ENCODE measurements around the gene KRT15. TPM values are rescaled to one million over a fixed set of nuclear protein-coding genes. Genes with fewer than 3 reads are reported as not detected.

Gene KRT15
- polyA plus RNA-seq, 1 donor, result 0.79 TPM

GRCh38 chr17:41553176-41553575, 34.5 kb upstream of the KRT15 start:
- Histone ChIP-seq H3K27me3 (ENCODE audit: control insufficient read depth, insufficient read depth, low read length) (peaks cover 17% of the 10 kb centered on the region), H3K36me3 (ENCODE audit: control insufficient read depth, insufficient read depth, low read length) (no peaks in the 10 kb centered on the region), H3K9me3 (ENCODE audit: control insufficient read depth, low read depth, low read length) (no peaks in the 10 kb centered on the region), H3K4me1 (ENCODE audit: control insufficient read depth, insufficient read depth, low read length) (peaks cover 21% of the 10 kb centered on the region), H3K4me3 (ENCODE audit: low read length) (no peak overlapping the region), H3K27ac (ENCODE audit: low read length) (no peak overlapping the region)
- no peak for DNase-seq
- no CpG with 5 or more reads among the region's 4 CpGs for WGBS (ENCODE audit: insufficient coverage, low lambda C conversion rate)

DNA sequence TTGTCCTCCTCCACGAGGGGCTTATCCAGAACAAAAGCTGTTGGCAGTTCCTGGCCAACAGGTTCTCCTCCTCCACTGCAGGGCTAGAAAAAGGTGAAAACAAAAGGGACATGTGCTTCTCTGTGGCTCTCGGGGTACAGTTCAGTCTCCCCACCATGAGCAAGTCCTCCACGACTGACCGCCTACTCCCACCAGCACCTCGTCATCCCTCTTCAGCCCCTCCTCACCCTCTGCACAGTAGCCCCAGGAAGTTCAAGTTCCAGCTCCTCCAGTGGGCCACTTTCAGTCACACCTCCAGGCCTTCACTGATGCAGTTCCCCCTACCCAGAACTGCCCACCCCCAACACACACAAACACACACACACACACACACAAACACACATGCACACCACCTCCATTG, 33.8 kb upstream of the KRT15 start:
- H3K27me3 ChIP-seq (ENCODE audit: control insufficient read depth, insufficient read depth, low read length), result peaks cover 21% of the 10 kb centered on the region
- H3K4me3 ChIP-seq (ENCODE audit: low read length), result no peak overlapping the region
- DNase-seq, result no peak
- peaks cover 21% of the 10 kb centered on the region for H3K4me1 ChIP-seq (ENCODE audit: control insufficient read depth, insufficient read depth, low read length)
- H3K36me3 ChIP-seq (ENCODE audit: control insufficient read depth, insufficient read depth, low read length), result no peaks in the 10 kb centered on the region
- H3K27ac ChIP-seq (ENCODE audit: low read length), result no peak overlapping the region
- no CpG with 5 or more reads among the region's 5 CpGs for WGBS (ENCODE audit: insufficient coverage, low lambda C conversion rate)
- H3K9me3 ChIP-seq (ENCODE audit: control insufficient read depth, low read depth, low read length), result no peaks in the 10 kb centered on the region

GRCh38 chr17:41551365-41551764, 32.7 kb upstream of the KRT15 start:
- DNase-seq, result no peak
- Histone ChIP-seq H3K27me3 (ENCODE audit: control insufficient read depth, insufficient read depth, low read length) (peaks cover 21% of the 10 kb centered on the region), H3K9me3 (ENCODE audit: control insufficient read depth, low read depth, low read length) (peaks cover 5% of the 10 kb centered on the region), H3K36me3 (ENCODE audit: control insufficient read depth, insufficient read depth, low read length) (no peaks in the 10 kb centered on the region), H3K4me3 (ENCODE audit: low read length) (no peak overlapping the region), H3K4me1 (ENCODE audit: control insufficient read depth, insufficient read depth, low read length) (peaks cover 21% of the 10 kb centered on the region), H3K27ac (ENCODE audit: low read length) (no peak overlapping the region)
- no CpG with 5 or more reads among the region's 5 CpGs for WGBS (ENCODE audit: insufficient coverage, low lambda C conversion rate)

DNA sequence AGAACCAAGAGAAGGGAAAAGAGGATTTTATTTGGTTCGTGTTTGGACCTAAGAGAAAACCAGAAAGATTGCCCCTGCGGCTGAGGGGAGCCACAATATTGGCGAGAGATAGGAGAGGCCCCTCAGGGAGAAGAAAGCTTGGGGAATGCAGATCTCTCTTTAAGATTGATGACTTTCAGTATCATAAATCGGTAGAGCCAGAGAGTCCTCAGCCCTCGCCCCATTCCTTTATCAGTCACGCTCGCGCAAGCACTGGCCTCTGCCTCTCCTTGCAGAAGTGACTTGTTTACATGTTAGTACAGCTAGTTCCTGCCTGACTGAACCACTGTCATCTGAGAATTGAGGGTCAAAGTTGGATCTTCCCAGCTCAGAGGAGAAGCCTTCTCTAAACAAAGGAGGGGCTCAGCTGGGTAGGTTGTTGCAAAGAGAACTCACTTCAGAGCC, 30.9 kb upstream of the KRT15 start:
- Histone ChIP-seq H3K27ac (ENCODE audit: low read length) (peak overlapping the region; percentile 68), H3K4me1 (ENCODE audit: control insufficient read depth, insufficient read depth, low read length) (peaks cover 26% of the 10 kb centered on the region), H3K27me3 (ENCODE audit: control insufficient read depth, insufficient read depth, low read length) (peaks cover 20% of the 10 kb centered on the region), H3K4me3 (ENCODE audit: low read length) (no peak overlapping the region), H3K9me3 (ENCODE audit: control insufficient read depth, low read depth, low read length) (peaks cover 5% of the 10 kb centered on the region), H3K36me3 (ENCODE audit: control insufficient read depth, insufficient read depth, low read length) (no peaks in the 10 kb centered on the region)
- no CpG with 5 or more reads among the region's 8 CpGs for WGBS (ENCODE audit: insufficient coverage, low lambda C conversion rate)
- peak; percentile 69 to 78 for DNase-seq

DNA sequence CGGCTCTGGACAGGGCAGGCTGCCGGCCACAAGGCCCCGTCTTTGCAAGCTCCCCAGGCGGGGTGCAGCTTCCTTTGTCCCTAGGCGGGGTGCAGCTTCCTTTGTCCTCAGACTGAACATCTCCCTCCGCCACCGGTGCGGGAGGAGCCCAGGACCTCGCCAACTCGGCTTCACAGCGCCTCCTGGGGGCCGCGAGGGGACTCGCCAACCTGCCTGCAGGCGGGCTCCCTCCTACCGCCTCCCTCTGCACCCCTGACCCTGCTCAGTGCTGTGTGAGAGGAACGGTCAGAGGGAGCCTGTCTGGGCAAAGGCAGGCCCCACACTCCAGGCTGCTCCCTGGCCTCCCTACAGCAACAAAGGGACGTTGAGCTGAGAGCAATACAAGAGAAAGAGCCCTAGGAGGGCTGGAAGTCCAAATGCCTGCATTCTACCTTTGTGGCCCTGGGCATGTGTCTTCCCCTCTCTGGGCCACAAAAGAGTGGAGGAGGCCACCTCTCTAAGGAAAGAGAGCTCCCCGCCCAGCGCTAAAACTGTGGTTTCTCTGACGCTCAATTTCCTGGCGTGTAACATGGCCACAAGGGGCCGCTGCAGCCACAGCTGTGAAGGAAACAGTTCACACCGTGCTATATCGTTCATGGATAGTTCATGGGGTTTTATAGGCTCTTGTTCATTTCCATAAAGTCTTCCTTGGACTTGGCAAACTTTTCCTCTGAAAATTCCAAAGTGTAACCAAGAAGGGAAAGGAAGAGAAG, 30.3 kb upstream of the KRT15 start:
- Histone ChIP-seq H3K36me3 (ENCODE audit: control insufficient read depth, insufficient read depth, low read length) (no peaks in the 10 kb centered on the region), H3K4me1 (ENCODE audit: control insufficient read depth, insufficient read depth, low read length) (peaks cover 32% of the 10 kb centered on the region), H3K27ac (ENCODE audit: low read length) (peak overlapping the region; percentile 68), H3K27me3 (ENCODE audit: control insufficient read depth, insufficient read depth, low read length) (peaks cover 20% of the 10 kb centered on the region), H3K9me3 (ENCODE audit: control insufficient read depth, low read depth, low read length) (peaks cover 5% of the 10 kb centered on the region), H3K4me3 (ENCODE audit: low read length) (peak overlapping the region; percentile 19)
- peak; percentile 71 to 78 for DNase-seq
- no CpG with 5 or more reads among the region's 25 CpGs for WGBS (ENCODE audit: insufficient coverage, low lambda C conversion rate)

DNA sequence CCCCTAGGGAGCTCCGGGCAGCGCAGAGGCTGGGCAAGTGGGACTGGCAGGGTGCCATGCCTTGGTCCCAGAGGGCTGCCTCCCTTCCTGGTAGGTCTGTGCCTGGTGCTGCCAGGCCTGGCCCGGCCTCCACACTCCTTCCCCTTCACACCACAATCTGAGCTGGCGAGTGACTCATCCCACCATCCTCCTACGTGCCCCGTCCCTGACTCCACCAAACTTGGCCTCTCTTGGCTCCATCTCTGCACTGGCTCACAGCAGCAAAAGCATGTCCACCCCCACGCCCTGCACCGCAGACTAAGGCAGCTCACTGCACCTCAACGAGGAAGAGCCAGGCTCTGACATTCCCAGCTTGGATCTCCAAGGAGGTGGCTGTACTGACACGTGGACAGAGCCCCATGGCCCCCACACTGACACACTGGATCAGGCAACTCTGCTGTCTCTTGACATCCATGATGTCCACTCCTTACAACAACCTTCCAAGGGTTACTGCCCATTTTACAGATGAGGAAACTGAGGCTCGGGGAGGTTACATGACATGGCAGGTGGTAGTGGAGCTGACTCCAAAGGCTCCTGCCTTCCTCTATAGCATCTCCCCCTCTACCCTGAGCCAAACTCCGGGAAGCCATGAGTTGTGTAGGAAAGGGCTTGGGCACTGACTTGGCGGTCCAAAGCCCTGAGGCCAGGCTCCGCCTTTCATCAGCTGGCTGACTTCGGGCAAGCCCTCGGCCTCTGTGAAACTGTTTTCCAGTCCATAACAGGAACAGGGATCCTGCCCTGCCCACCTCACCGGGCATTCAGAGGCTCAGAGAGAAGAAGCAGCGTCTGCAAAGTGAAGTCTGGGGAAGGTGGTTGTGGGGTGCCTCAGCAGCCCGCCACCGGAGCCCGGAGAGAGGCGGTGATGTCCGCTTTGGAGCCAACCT, 29.5 kb upstream of the KRT15 start:
- Histone ChIP-seq H3K4me3 (ENCODE audit: low read length) (peak overlapping the region; percentile 19), H3K4me1 (ENCODE audit: control insufficient read depth, insufficient read depth, low read length) (peaks cover 32% of the 10 kb centered on the region), H3K27ac (ENCODE audit: low read length) (no peak overlapping the region), H3K9me3 (ENCODE audit: control insufficient read depth, low read depth, low read length) (peaks cover 5% of the 10 kb centered on the region), H3K27me3 (ENCODE audit: control insufficient read depth, insufficient read depth, low read length) (peaks cover 20% of the 10 kb centered on the region), H3K36me3 (ENCODE audit: control insufficient read depth, insufficient read depth, low read length) (no peaks in the 10 kb centered on the region)
- no CpG with 5 or more reads among the region's 23 CpGs for WGBS (ENCODE audit: insufficient coverage, low lambda C conversion rate)
- DNase-seq, result no peak

DNA sequence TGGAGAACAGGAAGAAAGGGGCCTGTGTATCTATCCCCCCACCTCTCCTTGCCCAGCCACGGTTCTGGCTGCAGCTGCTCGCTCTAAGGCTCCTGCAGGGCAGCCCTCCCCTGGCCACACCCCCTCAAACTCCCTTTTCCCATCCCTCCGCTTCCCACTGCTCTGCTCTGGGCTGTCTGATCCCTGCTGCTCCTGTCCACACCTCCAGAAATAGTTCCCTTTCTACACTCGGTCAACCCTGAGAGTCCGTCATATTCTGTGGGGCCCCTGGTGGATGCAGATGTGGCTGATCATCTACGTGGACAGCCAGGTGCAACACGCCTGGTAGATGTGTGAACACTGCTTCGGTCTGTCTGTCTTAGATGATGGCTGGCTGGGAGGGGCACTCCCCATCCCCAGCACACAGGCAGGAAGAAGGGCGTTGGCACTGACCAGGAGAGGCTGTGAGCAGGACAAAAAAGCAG, 28.7 kb upstream of the KRT15 start:
- Histone ChIP-seq H3K36me3 (ENCODE audit: control insufficient read depth, insufficient read depth, low read length) (no peaks in the 10 kb centered on the region), H3K4me1 (ENCODE audit: control insufficient read depth, insufficient read depth, low read length) (peaks cover 32% of the 10 kb centered on the region), H3K27ac (ENCODE audit: low read length) (no peak overlapping the region), H3K9me3 (ENCODE audit: control insufficient read depth, low read depth, low read length) (peaks cover 5% of the 10 kb centered on the region), H3K27me3 (ENCODE audit: control insufficient read depth, insufficient read depth, low read length) (peaks cover 20% of the 10 kb centered on the region), H3K4me3 (ENCODE audit: low read length) (no peak overlapping the region)
- no CpG with 5 or more reads among the region's 9 CpGs for WGBS (ENCODE audit: insufficient coverage, low lambda C conversion rate)
- no peak for DNase-seq

DNA sequence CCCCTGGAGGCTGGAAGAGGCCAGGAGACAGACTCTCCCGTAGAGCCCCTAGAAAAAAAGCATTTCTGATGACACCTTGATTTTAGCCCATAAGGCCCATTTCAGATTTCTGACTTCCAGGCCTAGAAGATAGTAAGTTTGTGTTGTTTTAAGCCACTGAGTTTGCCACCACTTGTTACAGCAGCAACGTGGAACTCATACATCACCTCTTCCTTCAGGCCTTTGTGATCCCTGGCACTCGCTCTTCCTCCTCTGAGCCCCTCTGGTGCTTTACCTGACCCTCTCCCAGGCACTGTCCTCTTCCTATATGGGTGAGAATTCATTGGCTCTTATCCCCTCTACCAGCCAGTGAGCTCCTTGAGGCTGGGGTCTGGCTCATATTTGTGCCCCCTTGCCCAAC, 28.1 kb upstream of the KRT15 start:
- DNase-seq, result no peak
- H3K36me3 ChIP-seq (ENCODE audit: control insufficient read depth, insufficient read depth, low read length), result no peaks in the 10 kb centered on the region
- peaks cover 5% of the 10 kb centered on the region for H3K9me3 ChIP-seq (ENCODE audit: control insufficient read depth, low read depth, low read length)
- no peak overlapping the region for H3K27ac ChIP-seq (ENCODE audit: low read length)
- peaks cover 20% of the 10 kb centered on the region for H3K27me3 ChIP-seq (ENCODE audit: control insufficient read depth, insufficient read depth, low read length)
- WGBS (ENCODE audit: insufficient coverage, low lambda C conversion rate), result no CpG with 5 or more reads among the region's 3 CpGs
- H3K4me1 ChIP-seq (ENCODE audit: control insufficient read depth, insufficient read depth, low read length), result peaks cover 32% of the 10 kb centered on the region
- H3K4me3 ChIP-seq (ENCODE audit: low read length), result no peak overlapping the region

DNA sequence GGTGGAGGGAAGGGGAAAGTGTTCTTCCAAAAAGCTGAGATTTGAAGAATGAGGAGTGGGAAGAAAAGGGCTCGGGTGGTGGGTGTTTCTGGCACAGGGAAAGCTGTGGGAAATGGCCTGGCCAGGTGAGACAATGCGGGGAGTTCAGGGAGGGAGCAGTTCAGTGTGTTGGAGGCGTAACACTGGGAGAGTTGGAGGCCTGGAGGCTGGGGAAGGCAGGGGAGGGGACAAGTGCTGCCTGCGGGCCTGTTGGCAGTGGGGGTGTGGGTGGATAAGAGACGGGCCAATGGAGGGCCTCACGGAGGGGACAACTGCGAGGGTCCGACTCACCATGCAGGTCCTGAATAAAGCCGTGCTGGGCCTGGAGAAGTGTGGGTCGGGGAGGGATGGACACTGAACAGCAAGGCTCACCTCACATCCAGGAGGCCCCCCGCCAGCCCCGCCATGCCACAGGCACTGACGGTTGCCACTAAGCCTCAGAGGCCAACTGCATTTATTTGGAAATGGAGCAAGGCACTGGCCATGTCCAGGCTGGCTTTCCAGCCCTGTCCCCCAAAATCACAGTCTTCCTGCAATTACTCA, 27.2 kb upstream of the KRT15 start:
- Histone ChIP-seq H3K27me3 (ENCODE audit: control insufficient read depth, insufficient read depth, low read length) (peaks cover 28% of the 10 kb centered on the region), H3K9me3 (ENCODE audit: control insufficient read depth, low read depth, low read length) (peaks cover 5% of the 10 kb centered on the region)
- no CpG with 5 or more reads among the region's 13 CpGs for WGBS (ENCODE audit: insufficient coverage, low lambda C conversion rate)

DNA sequence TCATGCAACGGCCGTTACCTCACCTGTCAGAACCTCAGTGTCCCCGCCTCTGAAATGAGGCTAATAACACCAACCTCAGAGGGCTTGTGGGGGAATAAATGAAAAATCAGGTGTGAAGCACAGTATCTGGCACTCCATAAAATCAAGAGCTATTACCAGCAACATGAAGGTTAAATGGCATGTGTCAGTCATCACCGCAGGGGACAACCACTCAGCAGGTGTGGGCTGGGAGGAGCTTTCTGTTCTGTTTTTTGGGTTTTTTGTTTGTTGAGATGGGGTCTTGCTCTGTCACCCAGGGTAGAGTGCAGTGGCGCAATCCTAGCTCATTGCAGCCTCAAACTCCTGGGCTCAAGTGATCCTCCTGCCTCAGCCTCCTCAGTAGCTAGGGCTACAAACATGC, 26.2 kb upstream of the KRT15 start:
- peak overlapping the region; percentile 16 for H3K27ac ChIP-seq (ENCODE audit: low read length)
- H3K4me3 ChIP-seq (ENCODE audit: low read length), result no peak overlapping the region
- H3K27me3 ChIP-seq (ENCODE audit: control insufficient read depth, insufficient read depth, low read length), result peaks cover 38% of the 10 kb centered on the region
- peaks cover 5% of the 10 kb centered on the region for H3K9me3 ChIP-seq (ENCODE audit: control insufficient read depth, low read depth, low read length)
- H3K4me1 ChIP-seq (ENCODE audit: control insufficient read depth, insufficient read depth, low read length), result peaks cover 32% of the 10 kb centered on the region
- no peaks in the 10 kb centered on the region for H3K36me3 ChIP-seq (ENCODE audit: control insufficient read depth, insufficient read depth, low read length)
- no CpG with 5 or more reads among the region's 5 CpGs for WGBS (ENCODE audit: insufficient coverage, low lambda C conversion rate)
- no peak for DNase-seq

More for the DNA sequence above, 27.2 kb upstream of the KRT15 start:
- no peak overlapping the region for H3K27ac ChIP-seq (ENCODE audit: low read length)
- H3K4me3 ChIP-seq (ENCODE audit: low read length), result no peak overlapping the region
- H3K4me1 ChIP-seq (ENCODE audit: control insufficient read depth, insufficient read depth, low read length), result peaks cover 32% of the 10 kb centered on the region
- no peak for DNase-seq
- H3K36me3 ChIP-seq (ENCODE audit: control insufficient read depth, insufficient read depth, low read length), result no peaks in the 10 kb centered on the region

Measured in large intestine (tissue), 3 donors.